HEK293 (cell line): ENCODE measurements around the gene LRP1-AS.

Experiments used
- AEBP2 ChIP-seq: fragments of 450-650 bp; formaldehyde crosslinking; IDR thresholded peaks from 2 replicates; pipeline ENCODE4 v1.5.1; 2016; ENCODE audit warnings: missing biosample characterization, missing genetic modification characterization, borderline replicate concordance
- GLIS1 ChIP-seq: fragments of 450-650 bp; formaldehyde crosslinking; IDR thresholded peaks from 2 replicates; pipeline ENCODE4 v1.5.1; 2016; ENCODE audit warnings: missing biosample characterization, missing genetic modification characterization
- SP3 ChIP-seq: fragments of 450-650 bp; formaldehyde crosslinking; IDR thresholded peaks from 2 replicates; pipeline ENCODE4 v1.5.1; 2016; ENCODE audit warnings: missing biosample characterization, missing genetic modification characterization
- ZFP37 ChIP-seq: fragments of 450-650 bp; formaldehyde crosslinking; IDR thresholded peaks from 2 replicates; pipeline ENCODE4 v1.5.1; 2016; ENCODE audit warnings: missing biosample characterization, missing genetic modification characterization
- ZNF10 ChIP-seq: fragments of 450-650 bp; formaldehyde crosslinking; IDR thresholded peaks from 2 replicates; pipeline ENCODE4 v1.5.1; 2017; ENCODE audit warnings: missing biosample characterization, missing genetic modification characterization
- ZNF155 ChIP-seq: fragments of 450-650 bp; formaldehyde crosslinking; IDR thresholded peaks from 2 replicates; pipeline ENCODE4 v1.5.1; 2016; ENCODE audit warnings: missing biosample characterization, missing genetic modification characterization
- ZNF530 ChIP-seq: fragments of 450-650 bp; formaldehyde crosslinking; IDR thresholded peaks from 2 replicates; pipeline ENCODE4 v1.5.1; 2016; ENCODE audit warnings: low read depth, missing biosample characterization, missing genetic modification characterization
- ZNF677 ChIP-seq: fragments of 450-650 bp; IDR thresholded peaks from 2 replicates; pipeline ENCODE4 v1.5.0; 2018; ENCODE audit warnings: missing biosample characterization, mild to moderate bottlenecking, missing genetic modification characterization, moderate library complexity
- ZNF777 ChIP-seq: fragments of 450-650 bp; formaldehyde crosslinking; IDR thresholded peaks from 2 replicates; pipeline ENCODE4 v1.5.1; 2017; ENCODE audit warnings: missing biosample characterization, missing genetic modification characterization, borderline replicate concordance
- ZNF830 ChIP-seq: fragments of 450-650 bp; IDR thresholded peaks from 2 replicates; pipeline ENCODE4 v1.5.0; 2018; ENCODE audit warnings: missing biosample characterization, missing genetic modification characterization, low read depth, mild to moderate bottlenecking, moderate library complexity
- TF ChIP-seq, protein P1 (sequence below): fragments of 450-650 bp; formaldehyde crosslinking; IDR thresholded peaks from 2 replicates; pipeline ENCODE4 v1.5.1; 2016; ENCODE audit warnings: missing biosample characterization, missing genetic modification characterization

DNA sequence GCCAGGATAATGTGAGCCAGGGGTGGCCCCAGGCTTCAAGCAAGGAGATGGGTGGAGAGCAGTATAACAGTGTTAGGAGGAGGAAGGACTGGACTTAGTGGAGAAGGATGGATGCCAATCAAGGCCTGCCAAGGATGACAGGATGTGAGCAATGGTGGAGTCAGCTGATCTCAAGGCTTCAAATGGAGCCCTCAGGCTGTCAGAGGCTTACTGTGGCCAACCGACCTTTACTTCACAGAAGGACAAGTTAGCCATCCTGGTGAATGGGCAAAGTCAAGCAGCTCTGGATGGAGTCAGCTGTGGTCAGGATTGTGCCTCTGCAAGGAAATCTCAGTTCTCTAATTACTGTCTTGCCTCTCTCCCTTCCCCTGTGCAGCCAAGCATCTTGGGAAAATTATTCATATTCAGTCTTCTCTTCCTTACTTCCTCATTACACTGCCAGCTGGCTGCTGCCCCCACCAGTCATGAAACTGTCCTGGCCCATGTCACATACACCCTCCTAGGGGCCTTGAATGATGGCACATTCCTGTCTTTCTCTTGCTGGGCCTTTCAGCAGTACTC, 28.6 kb downstream of the LRP1-AS start:
- TF ChIP-seq SP3 (tag by site-specific recombination) (no peak), ZNF10 (tag by site-specific recombination) (no peak), AEBP2 (tag by site-specific recombination) (no peak), ZNF530 (tag by site-specific recombination) (no peak), GLIS1 (tag by site-specific recombination) (no peak), ZNF677 (tag by site-specific recombination) (no peak), ZNF777 (tag by site-specific recombination) (no peak), ZFP37 (no peak), ZNF830 (tag by site-specific recombination) (no peak), ZNF155 (tag by site-specific recombination) (no peak)
- TF ChIP-seq, protein P1, sequence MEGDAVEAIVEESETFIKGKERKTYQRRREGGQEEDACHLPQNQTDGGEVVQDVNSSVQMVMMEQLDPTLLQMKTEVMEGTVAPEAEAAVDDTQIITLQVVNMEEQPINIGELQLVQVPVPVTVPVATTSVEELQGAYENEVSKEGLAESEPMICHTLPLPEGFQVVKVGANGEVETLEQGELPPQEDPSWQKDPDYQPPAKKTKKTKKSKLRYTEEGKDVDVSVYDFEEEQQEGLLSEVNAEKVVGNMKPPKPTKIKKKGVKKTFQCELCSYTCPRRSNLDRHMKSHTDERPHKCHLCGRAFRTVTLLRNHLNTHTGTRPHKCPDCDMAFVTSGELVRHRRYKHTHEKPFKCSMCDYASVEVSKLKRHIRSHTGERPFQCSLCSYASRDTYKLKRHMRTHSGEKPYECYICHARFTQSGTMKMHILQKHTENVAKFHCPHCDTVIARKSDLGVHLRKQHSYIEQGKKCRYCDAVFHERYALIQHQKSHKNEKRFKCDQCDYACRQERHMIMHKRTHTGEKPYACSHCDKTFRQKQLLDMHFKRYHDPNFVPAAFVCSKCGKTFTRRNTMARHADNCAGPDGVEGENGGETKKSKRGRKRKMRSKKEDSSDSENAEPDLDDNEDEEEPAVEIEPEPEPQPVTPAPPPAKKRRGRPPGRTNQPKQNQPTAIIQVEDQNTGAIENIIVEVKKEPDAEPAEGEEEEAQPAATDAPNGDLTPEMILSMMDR (tag by site-specific recombination) = no peak
